ENCODE measurements around the gene LTBP3. TPM values are rescaled to one million over a fixed set of nuclear protein-coding genes. Genes with fewer than 3 reads are reported as not detected.

Gene LTBP3
- total RNA-seq, 4 donors from 2014 or later, result 48.7 to 467 (median 140) TPM

GRCh38 chr11:65546217-65546958 lies 11.8 kb downstream of the LTBP3 start:
- TF ChIP-seq POLR2A (IDR thresholded peaks at IDR 0.05), result peak; percentile 62
- no peak for TF ChIP-seq CTCF (IDR thresholded peaks at IDR 0.05)
- TF ChIP-seq EP300 (IDR thresholded peaks at IDR 0.05; ENCODE audit: low read depth), result no peak
- peak; percentile 47 to 79 (median 60) for TF ChIP-seq POLR2AphosphoS5 (IDR thresholded peaks at IDR 0.05)
- peak; percentile 99 for DNase-seq
- intact Hi-C loops (cut with DNase I; ENCODE audit: low total_unique reads) (no loop called here), in situ Hi-C loops (cut with MboI; ENCODE audit: low pct_ligation_motif_present in 1 of 4, low pct_unique_long_range_greater_than_20kb in 1 of 4, low sequenced_read_pairs in 3 of 4) (no loop called here)
- WGBS, 2 donors (ENCODE audit: low coverage in 1 of 2), result 31% methylated on average over 31 of the region's 64 CpGs; no CpG with 5 or more reads in 1 of the 2 donors
- Histone ChIP-seq H3K9me3 (no peaks in the 10 kb centered on the region), H3K27ac (peak overlapping the region; percentile 83), H3K4me3 (peak overlapping the region in 3 of 4 donors; percentile 30 to 51 (median 47)), H3K27me3 (no peaks in the 10 kb centered on the region), H3K36me3 (no peaks in the 10 kb centered on the region), H3K4me1 (peaks cover 6 to 25% (median 17%) of the 10 kb centered on the region in 4 donors)

GRCh38 chr11:65545853-65546216 lies 12.3 kb downstream of the LTBP3 start:
- Histone ChIP-seq H3K27ac (peak overlapping the region; percentile 83), H3K4me3 (peak overlapping the region in 3 of 4 donors; percentile 30 to 51 (median 47)), H3K27me3 (no peaks in the 10 kb centered on the region), H3K4me1 (peaks cover 10 to 28% (median 19%) of the 10 kb centered on the region in 4 donors), H3K36me3 (no peaks in the 10 kb centered on the region), H3K9me3 (no peaks in the 10 kb centered on the region)
- TF ChIP-seq POLR2A (IDR thresholded peaks at IDR 0.05), result no peak
- TF ChIP-seq CTCF (IDR thresholded peaks at IDR 0.05), result no peak
- no peak for TF ChIP-seq POLR2AphosphoS5 (IDR thresholded peaks at IDR 0.05)
- no peak for TF ChIP-seq EP300 (IDR thresholded peaks at IDR 0.05; ENCODE audit: low read depth)
- 40 to 51% methylated on average over 1 to 4 of the region's 4 CpGs for whole genome bisulfite sequencing, 2 donors (ENCODE audit: low coverage in 1 of 2)
- DNase-seq, result no peak
- in situ Hi-C loops (cut with MboI; ENCODE audit: low pct_ligation_motif_present in 1 of 4, low pct_unique_long_range_greater_than_20kb in 1 of 4, low sequenced_read_pairs in 3 of 4), result no loop called here
- intact Hi-C loops (cut with DNase I; ENCODE audit: low total_unique reads), result no loop called here

GRCh38 chr11:65542738-65543390 lies 15.3 kb downstream of the LTBP3 start:
- Histone ChIP-seq H3K4me1 (peaks cover 15 to 36% (median 26%) of the 10 kb centered on the region in 4 donors), H3K27ac (no peak overlapping the region), H3K36me3 (peaks cover 0 to 12% (median 0%) of the 10 kb centered on the region in 4 donors), H3K4me3 (no peak overlapping the region), H3K27me3 (no peaks in the 10 kb centered on the region), H3K9me3 (no peaks in the 10 kb centered on the region)
- in situ Hi-C loops (cut with MboI; ENCODE audit: low pct_ligation_motif_present in 1 of 4, low pct_unique_long_range_greater_than_20kb in 1 of 4, low sequenced_read_pairs in 3 of 4) (loop anchor here in 1 of 4 donors (5.0 kb wide), 1 partner anchor 59 kb away; no protein-coding TSS in a partner anchor), intact Hi-C loops (cut with DNase I; ENCODE audit: low total_unique reads) (loop anchor here (5.0 kb wide), 2 partner anchors 34 to 49 kb away; partner anchors contain the start of gene EHBP1L1)
- no peak for DNase-seq
- WGBS, 2 donors (ENCODE audit: low coverage in 1 of 2), result 95 to 100% methylated on average over 1 to 3 of the region's 3 CpGs
- TF ChIP-seq EP300 (IDR thresholded peaks at IDR 0.05; ENCODE audit: low read depth) (no peak), POLR2AphosphoS5 (IDR thresholded peaks at IDR 0.05) (no peak), CTCF (IDR thresholded peaks at IDR 0.05) (no peak), POLR2A (IDR thresholded peaks at IDR 0.05) (no peak)

All from transverse colon (tissue), 4 donors.